ENCODE results near the gene CELA1.

DNA sequence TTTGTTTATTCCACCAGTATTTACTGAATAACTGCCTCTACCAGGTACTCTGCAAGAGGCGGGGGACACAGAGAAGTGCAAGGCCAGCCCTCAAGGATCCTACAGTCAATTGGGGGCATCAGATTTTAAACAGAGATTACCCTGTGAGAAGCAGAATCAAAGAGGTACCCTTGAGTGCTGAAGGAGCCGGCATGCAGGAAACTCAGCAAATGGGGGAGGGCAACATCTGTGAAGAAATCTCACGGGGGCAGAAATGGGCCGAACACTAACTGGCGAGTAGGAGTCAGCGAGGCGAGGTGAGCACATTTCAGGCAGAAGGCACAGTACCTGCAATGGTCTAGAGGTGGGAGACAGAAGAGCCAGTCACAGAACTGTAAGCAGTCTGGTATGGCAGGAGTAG lies 35.7 kb upstream of the CELA1 start:
- TF ChIP-seq, protein P1, sequence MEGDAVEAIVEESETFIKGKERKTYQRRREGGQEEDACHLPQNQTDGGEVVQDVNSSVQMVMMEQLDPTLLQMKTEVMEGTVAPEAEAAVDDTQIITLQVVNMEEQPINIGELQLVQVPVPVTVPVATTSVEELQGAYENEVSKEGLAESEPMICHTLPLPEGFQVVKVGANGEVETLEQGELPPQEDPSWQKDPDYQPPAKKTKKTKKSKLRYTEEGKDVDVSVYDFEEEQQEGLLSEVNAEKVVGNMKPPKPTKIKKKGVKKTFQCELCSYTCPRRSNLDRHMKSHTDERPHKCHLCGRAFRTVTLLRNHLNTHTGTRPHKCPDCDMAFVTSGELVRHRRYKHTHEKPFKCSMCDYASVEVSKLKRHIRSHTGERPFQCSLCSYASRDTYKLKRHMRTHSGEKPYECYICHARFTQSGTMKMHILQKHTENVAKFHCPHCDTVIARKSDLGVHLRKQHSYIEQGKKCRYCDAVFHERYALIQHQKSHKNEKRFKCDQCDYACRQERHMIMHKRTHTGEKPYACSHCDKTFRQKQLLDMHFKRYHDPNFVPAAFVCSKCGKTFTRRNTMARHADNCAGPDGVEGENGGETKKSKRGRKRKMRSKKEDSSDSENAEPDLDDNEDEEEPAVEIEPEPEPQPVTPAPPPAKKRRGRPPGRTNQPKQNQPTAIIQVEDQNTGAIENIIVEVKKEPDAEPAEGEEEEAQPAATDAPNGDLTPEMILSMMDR (IDR thresholded peaks at IDR 0.05) = no peak
- no peak for TF ChIP-seq POLR2A (IDR thresholded peaks at IDR 0.05; ENCODE audit: low read depth)
- TF ChIP-seq EP300 (IDR thresholded peaks at IDR 0.05) = no peak
- TF ChIP-seq POLR2AphosphoS5 (IDR thresholded peaks at IDR 0.05) = no peak
